ENCODE data around the gene EZH1. TPM values are rescaled to one million over a fixed set of nuclear protein-coding genes. Genes with fewer than 3 reads are reported as not detected.

Gene EZH1
- total RNA-seq, 1 donor from 2014 or later = 73.7 TPM

GRCh38 chr17:42725143-42725542 lies 19.7 kb downstream of the EZH1 start:
- Histone ChIP-seq H3K36me3 (peaks cover 0 to 92% of the 10 kb centered on the region in 2 donors), H3K27ac (no peak overlapping the region), H3K27me3 (no peaks in the 10 kb centered on the region), H3K4me3 (no peak overlapping the region), H3K4me1 (no peaks in the 10 kb centered on the region), H3K9me3 (no peaks in the 10 kb centered on the region)
- intact Hi-C loops (cut with DNase I) = no loop called here
- TF ChIP-seq POLR2A (IDR thresholded peaks at IDR 0.05) (no peak), CTCF (IDR thresholded peaks at IDR 0.05) (no peak), POLR2AphosphoS5 (IDR thresholded peaks at IDR 0.05; ENCODE audit: insufficient read depth in 1 of 2, low read depth in 1 of 2) (no peak)
- DNase-seq (ENCODE audit: extremely low spot score in 2 of 2) = no peak

- Histone ChIP-seq H3K4me3 (no peak overlapping the region), H3K36me3 (peaks cover 0 to 93% of the 10 kb centered on the region in 2 donors), H3K9me3 (no peaks in the 10 kb centered on the region), H3K4me1 (no peaks in the 10 kb centered on the region), H3K27ac (no peak overlapping the region), H3K27me3 (no peaks in the 10 kb centered on the region)
- intact Hi-C loops (cut with DNase I) = no loop called here
- TF ChIP-seq POLR2AphosphoS5 (IDR thresholded peaks at IDR 0.05; ENCODE audit: insufficient read depth in 1 of 2, low read depth in 1 of 2) = no peak
- DNase-seq (ENCODE audit: extremely low spot score in 2 of 2) = no peak
These were observed 21.2 kb downstream of the EZH1 start for GRCh38 chr17:42723636-42724035.

GRCh38 chr17:42720996-42721583 lies 23.8 kb downstream of the EZH1 start:
- intact Hi-C loops (cut with DNase I) = loop anchor here (2.0 kb wide), 1 partner anchor 42 kb away; no protein-coding TSS in a partner anchor
- Histone ChIP-seq H3K4me1 (no peaks in the 10 kb centered on the region), H3K4me3 (no peak overlapping the region), H3K27ac (no peak overlapping the region), H3K36me3 (peaks cover 0 to 91% of the 10 kb centered on the region in 2 donors), H3K27me3 (no peaks in the 10 kb centered on the region), H3K9me3 (no peaks in the 10 kb centered on the region)
- peak; percentile 54 to 73 (median 57) for TF ChIP-seq CTCF (IDR thresholded peaks at IDR 0.05)
- TF ChIP-seq POLR2A (IDR thresholded peaks at IDR 0.05) = no peak
- peak in 1 of 2 donors; percentile 41 for TF ChIP-seq POLR2AphosphoS5 (IDR thresholded peaks at IDR 0.05; ENCODE audit: insufficient read depth in 1 of 2, low read depth in 1 of 2)
- DNase-seq (ENCODE audit: extremely low spot score in 2 of 2) = no peak

- intact Hi-C loops (cut with DNase I) = loop anchor here (10.0 kb wide), 1 partner anchor 105 kb away; no protein-coding TSS in a partner anchor
- no peak overlapping the region for H3K4me3 ChIP-seq
- no peak for DNase-seq (ENCODE audit: extremely low spot score in 2 of 2)
- no peaks in the 10 kb centered on the region for H3K9me3 ChIP-seq
- H3K27ac ChIP-seq = no peak overlapping the region
- no peaks in the 10 kb centered on the region for H3K4me1 ChIP-seq
- no peaks in the 10 kb centered on the region for H3K27me3 ChIP-seq
- H3K36me3 ChIP-seq = peaks cover 10 to 98% of the 10 kb centered on the region in 2 donors
- TF ChIP-seq POLR2A (IDR thresholded peaks at IDR 0.05) (no peak), CTCF (IDR thresholded peaks at IDR 0.05) (no peak), POLR2AphosphoS5 (IDR thresholded peaks at IDR 0.05; ENCODE audit: insufficient read depth in 1 of 2, low read depth in 1 of 2) (no peak)
These were observed 35.3 kb downstream of the EZH1 start for GRCh38 chr17:42709561-42709960.

- no peaks in the 10 kb centered on the region for H3K4me1 ChIP-seq
- no peak for DNase-seq (ENCODE audit: extremely low spot score in 2 of 2)
- no peaks in the 10 kb centered on the region for H3K27me3 ChIP-seq
- H3K9me3 ChIP-seq = no peaks in the 10 kb centered on the region
- intact Hi-C loops (cut with DNase I) = loop anchor here (10.0 kb wide), 1 partner anchor 106 kb away; no protein-coding TSS in a partner anchor
- H3K36me3 ChIP-seq = peaks cover 13 to 100% of the 10 kb centered on the region in 2 donors
- no peak overlapping the region for H3K4me3 ChIP-seq
- no peak for TF ChIP-seq POLR2A (IDR thresholded peaks at IDR 0.05)
- TF ChIP-seq CTCF (IDR thresholded peaks at IDR 0.05) = no peak
- no peak for TF ChIP-seq POLR2AphosphoS5 (IDR thresholded peaks at IDR 0.05; ENCODE audit: insufficient read depth in 1 of 2, low read depth in 1 of 2)
- no peak overlapping the region for H3K27ac ChIP-seq
These were observed 36.3 kb downstream of the EZH1 start for GRCh38 chr17:42708588-42708987.
